Esophagus squamous epithelium (tissue), 5 donors: ENCODE results near the gene KLHL40. TPM values are rescaled to one million over a fixed set of nuclear protein-coding genes. Genes with fewer than 3 reads are reported as not detected.

Source experiments
- DNase-seq: peaks from one replicate; lab custom pipeline; 2025; lab: John Stamatoyannopoulos, UW
- H3K27ac ChIP-seq, 4 donors: fragments of 200-600 bp; sonication (generic); one replicate each; pipeline ENCODE4 v1.5.1; 2016 to 2019; ENCODE audit warnings: mild to moderate bottlenecking in 1 of 4
- H3K27me3 ChIP-seq, 4 donors: fragments of 200-600 bp; sonication (generic); 1 replicate in 3 of 4; 2 replicates in 1 of 4; pipeline versions ENCODE4 v1.5.1 to v1.6.0; 2017 to 2021; ENCODE audit warnings: antibody characterized with exemption in 1 of 4
- H3K36me3 ChIP-seq, 3 donors: fragments of 200-600 bp; sonication (generic); one replicate each; pipeline ENCODE4 v1.5.1; 2016 to 2019
- H3K4me1 ChIP-seq, 3 donors: fragments of 200-600 bp; sonication (generic); one replicate each; pipeline ENCODE4 v1.5.1; 2017 to 2019
- H3K4me3 ChIP-seq, 4 donors: fragments of 200-600 bp; sonication (generic); 1 replicate in 3 of 4; 2 replicates in 1 of 4; pipeline ENCODE4 v1.5.1; 2016 to 2019; ENCODE audit warnings: mild to moderate bottlenecking in 2 of 4, moderate library complexity in 1 of 4
- H3K9me3 ChIP-seq, 3 donors: fragments of 200-600 bp; sonication (generic); one replicate each; pipeline ENCODE4 v1.5.1; 2016 to 2019
- CTCF ChIP-seq, 6 experiments: fragments of 450-650 bp in 4 of 6; fragments of 200-600 bp in 2 of 6; sonication (generic) in 2 of 6; IDR thresholded peaks; one replicate each; pipeline ENCODE4 v1.5.1; 2016 to 2019; ENCODE audit warnings: antibody characterized with exemption in 6 of 6, mild to moderate bottlenecking in 4 of 6, moderate library complexity in 4 of 6
- POLR2A ChIP-seq, 4 donors: fragments of 450-650 bp; IDR thresholded peaks; one replicate each; pipeline ENCODE4 v1.6.1; 2017; ENCODE audit warnings: antibody characterized with exemption in 4 of 4, mild to moderate bottlenecking in 4 of 4, moderate library complexity in 3 of 4
- WGBS, 2 donors: methylation state at CpG; one replicate each; pipeline ENCODE4 v1.1.5; 2018; 5-methylcytosine and 5-hydroxymethylcytosine counted together
- intact Hi-C: fragments of 100-400 bp; cut with DNase I; formaldehyde crosslinking; loops from one replicate; pipeline ENCODE4 v1.15.0; 2022
- total RNA-seq, 4 donors: library from RNA; depleted of rRNA; stranded (reverse); fragments of >200 nt; gene quantifications; one replicate each; pipeline ENCODE4 v1.1.0, GENCODE V29; 2016
- donor health status: DM: yes; HTN: yes; CAD: no.

KLHL40 gene
- total RNA-seq, 4 donors from 2014 or later, result not detected

- Histone ChIP-seq H3K36me3 (peaks cover 0 to 26% (median 3%) of the 10 kb centered on the region in 3 donors), H3K27ac (peak within 1 kb of the TSS; percentile 84 to 96 (median 94)), H3K4me3 (peak within 1 kb of the TSS; percentile 67 to 86 (median 78)), H3K9me3 (no peaks in the 10 kb centered on the region), H3K27me3 (no peaks in the 10 kb centered on the region), H3K4me1 (peaks cover 36 to 75% (median 52%) of the 10 kb centered on the region in 3 donors)
- no peak for DNase-seq
- 0% methylated on average over 3 of the region's 31 CpGs; no CpG with 5 or more reads in 1 of the 2 donors for WGBS, 2 donors
- no peak for TF ChIP-seq POLR2A (IDR thresholded peaks at IDR 0.05)
- no peak for TF ChIP-seq CTCF (IDR thresholded peaks at IDR 0.05)
- intact Hi-C loops, result no loop called here
Measured at GRCh38 chr3:42653560-42654330, 31.6 kb upstream of the KLHL40 start, which contains the start of gene ZBTB47. Gene ZBTB47 (plus strand): TSS chr3:42653697. CDS start chr3:42658356, 4,659 bp downstream.

DNA sequence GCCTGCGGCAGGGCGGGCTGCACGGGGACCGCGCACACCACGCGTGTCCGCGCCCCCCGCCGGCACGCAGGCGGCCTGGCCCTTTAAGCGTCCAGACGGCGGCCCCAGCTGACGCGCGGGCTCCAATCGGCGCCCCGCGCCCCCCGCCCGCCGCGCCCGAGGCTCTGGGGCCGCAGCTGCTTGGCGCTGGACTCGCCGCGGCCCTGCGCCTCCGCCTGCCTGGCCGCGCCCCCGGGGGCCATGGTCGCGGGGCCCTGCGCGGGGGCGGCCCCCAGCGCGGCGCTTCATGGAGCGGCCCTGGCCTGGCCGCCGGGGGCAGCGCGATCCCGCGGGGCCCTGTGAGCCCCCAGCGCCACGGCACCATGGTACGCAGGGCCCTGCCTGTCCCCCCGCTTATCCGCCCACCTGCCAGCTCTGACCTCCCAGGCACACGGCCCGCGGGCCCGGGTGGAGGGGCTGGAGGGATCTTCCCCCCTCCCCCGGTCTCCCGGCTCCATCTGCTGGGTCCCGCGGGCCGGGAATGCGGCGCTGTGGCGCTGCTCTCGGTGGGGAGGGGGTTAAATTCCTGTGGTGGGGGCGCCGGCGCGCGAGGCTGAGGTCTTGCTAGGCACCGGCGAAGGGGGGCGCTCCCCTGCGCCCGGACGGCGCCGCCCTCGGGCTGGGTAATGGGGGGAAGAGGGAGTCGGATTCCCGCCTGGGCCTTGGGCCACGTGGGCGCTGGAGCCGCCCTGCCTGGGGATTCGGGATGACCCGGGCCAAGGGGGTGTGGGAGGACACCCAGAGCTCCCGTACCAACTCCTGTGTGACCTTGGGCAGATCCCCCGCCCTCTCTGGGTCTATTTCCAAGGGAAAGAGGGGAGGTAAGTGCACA lies 30.8 kb upstream of the KLHL40 start:
- Histone ChIP-seq H3K9me3 (no peaks in the 10 kb centered on the region), H3K27me3 (no peaks in the 10 kb centered on the region), H3K36me3 (peaks cover 1 to 26% (median 3%) of the 10 kb centered on the region in 3 donors), H3K27ac (peak overlapping the region; percentile 84 to 96 (median 94)), H3K4me3 (peak overlapping the region; percentile 67 to 86 (median 78)), H3K4me1 (peaks cover 36 to 83% (median 54%) of the 10 kb centered on the region in 3 donors)
- TF ChIP-seq CTCF (IDR thresholded peaks at IDR 0.05) (no peak), POLR2A (IDR thresholded peaks at IDR 0.05) (peak in 1 of 4 donors; percentile 30)
- 2 to 5% methylated on average over 4 to 10 of the region's 94 CpGs for WGBS, 2 donors
- intact Hi-C loops, result no loop called here
- DNase-seq, result no peak

DNA sequence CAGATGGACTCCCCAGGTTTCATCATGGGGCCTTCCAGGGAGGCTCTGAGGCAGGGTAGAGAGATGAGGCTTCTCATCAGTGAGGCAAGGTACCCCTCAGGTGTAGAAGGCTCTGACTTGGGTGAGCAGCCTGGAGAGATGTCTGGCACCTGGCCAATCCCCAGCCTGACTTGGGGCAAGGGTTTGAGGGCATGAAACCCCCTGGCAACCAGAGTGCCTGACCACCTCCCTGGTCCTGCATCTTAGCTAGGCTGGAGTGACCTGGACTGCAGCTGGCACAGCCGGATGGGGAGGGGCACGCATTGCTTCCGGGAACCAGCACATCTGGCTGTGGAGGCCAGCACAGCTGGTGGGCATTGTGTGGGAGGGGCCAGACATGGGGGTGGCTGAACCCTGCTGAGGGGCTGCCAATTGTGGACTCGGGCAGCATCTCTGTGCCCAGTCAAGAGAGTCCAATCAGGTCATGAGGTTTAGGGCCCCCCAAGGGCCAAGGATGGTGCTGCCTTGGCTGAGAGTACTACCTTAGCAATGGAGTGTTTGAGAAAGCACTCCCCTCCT lies 29.9 kb upstream of the KLHL40 start:
- intact Hi-C loops, result no loop called here
- Histone ChIP-seq H3K27ac (peak overlapping the region; percentile 84 to 96 (median 94)), H3K4me3 (peak overlapping the region; percentile 67 to 86 (median 78)), H3K36me3 (peaks cover 3 to 24% (median 8%) of the 10 kb centered on the region in 3 donors), H3K4me1 (peaks cover 36 to 88% (median 54%) of the 10 kb centered on the region in 3 donors), H3K9me3 (no peaks in the 10 kb centered on the region), H3K27me3 (no peaks in the 10 kb centered on the region)
- 67 to 100% methylated on average over 1 of the region's 4 CpGs for WGBS, 2 donors
- no peak for DNase-seq
- TF ChIP-seq CTCF (IDR thresholded peaks at IDR 0.05) (no peak), POLR2A (IDR thresholded peaks at IDR 0.05) (no peak)

DNA sequence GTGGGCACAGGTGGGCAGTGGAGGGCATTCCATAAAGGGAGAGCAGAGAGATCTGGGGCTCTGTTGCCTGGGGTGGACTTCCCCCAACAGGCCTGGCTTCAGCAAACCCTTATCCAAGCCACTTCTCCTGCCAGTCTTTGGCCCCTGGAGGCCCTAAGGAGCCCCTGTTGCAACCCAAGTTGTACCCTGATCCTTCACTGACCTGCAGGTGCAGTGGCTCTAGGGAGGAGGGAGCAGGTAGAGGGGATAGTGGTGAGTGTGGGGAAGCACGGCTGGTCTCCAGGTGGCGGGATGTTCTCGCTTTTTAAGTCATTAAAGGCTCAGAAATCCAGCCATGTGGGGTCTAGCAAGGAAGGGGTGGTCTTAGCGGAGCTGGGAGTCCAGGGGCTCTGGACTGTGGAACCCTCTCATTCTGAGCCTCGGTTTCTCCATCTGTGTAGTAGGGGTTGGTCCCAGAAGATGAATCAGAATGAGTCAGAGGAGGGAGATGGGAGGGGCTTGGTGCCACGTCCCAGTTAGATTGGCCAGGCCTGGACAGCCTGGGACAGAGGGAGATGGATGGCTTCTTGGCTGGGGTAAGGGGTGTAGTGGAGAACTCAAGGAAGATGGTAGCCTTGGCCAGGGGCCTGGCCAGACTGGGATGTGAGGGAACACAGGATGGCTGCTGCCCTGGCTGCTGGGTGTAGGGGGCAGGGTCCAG lies 29.2 kb upstream of the KLHL40 start:
- TF ChIP-seq CTCF (IDR thresholded peaks at IDR 0.05) (no peak), POLR2A (IDR thresholded peaks at IDR 0.05) (no peak)
- peaks cover 36 to 85% (median 53%) of the 10 kb centered on the region in 3 donors for H3K4me1 ChIP-seq
- DNase-seq, result no peak
- H3K9me3 ChIP-seq, result no peaks in the 10 kb centered on the region
- H3K27ac ChIP-seq, result peak overlapping the region; percentile 39 to 96 (median 94)
- intact Hi-C loops, result no loop called here
- peak overlapping the region in 1 of 4 donors; percentile 80 for H3K4me3 ChIP-seq
- 57 to 72% methylated on average over 3 to 6 of the region's 6 CpGs for WGBS, 2 donors
- peaks cover 3 to 21% (median 8%) of the 10 kb centered on the region in 3 donors for H3K36me3 ChIP-seq
- H3K27me3 ChIP-seq, result no peaks in the 10 kb centered on the region
